CD14-positive monocyte (primary cell): ENCODE results near the gene ZSCAN2. TPM values are rescaled to one million over a fixed set of nuclear protein-coding genes. Genes with fewer than 3 reads are reported as not detected.

Experiments
- DNase-seq, 3 donors: peaks; one replicate each; pipeline ENCODE4 v3.0.0-alpha.2; 2011 to 2022
- H2AFZ ChIP-seq: 2 replicates; pipeline ENCODE4 v1.6.0; 2012; ENCODE audit warnings: mild to moderate bottlenecking, low read depth, low read length, inconsistent platforms; ENCODE audit not compliant: insufficient read depth, poor library complexity, severe bottlenecking
- H3K27ac ChIP-seq, 2 donors: 1 replicate in 1 of 2; 2 replicates in 1 of 2; pipeline ENCODE4 v1.5.1; 2012 to 2013; ENCODE audit warnings: low read length in 2 of 2, control low read depth in 1 of 2, inconsistent platforms in 1 of 2, low read depth in 1 of 2, mild to moderate bottlenecking in 1 of 2
- H3K27me3 ChIP-seq, 2 donors: one replicate each; pipeline versions ENCODE4 v1.6.0 to v1.6.1; 2011 to 2013; ENCODE audit warnings: low read length in 2 of 2; ENCODE audit not compliant: control insufficient read depth in 2 of 2, insufficient read depth in 2 of 2
- H3K36me3 ChIP-seq, 2 donors: replicated peaks in 1 of 2; 1 replicate in 1 of 2; 2 replicates in 1 of 2; pipeline versions ENCODE4 v1.5.1 to v1.6.1; 2012 to 2013; ENCODE audit warnings: low read length in 2 of 2, control low read depth in 1 of 2, inconsistent platforms in 1 of 2, mild to moderate bottlenecking in 1 of 2; ENCODE audit not compliant: insufficient read depth in 2 of 2, control insufficient read depth in 1 of 2
- H3K4me1 ChIP-seq, 2 donors: 1 replicate in 1 of 2; 2 replicates in 1 of 2; pipeline versions ENCODE4 v1.5.1 to v1.6.1; 2012 to 2013; ENCODE audit warnings: low read length in 2 of 2, control low read depth in 1 of 2, inconsistent platforms in 1 of 2, mild to moderate bottlenecking in 1 of 2, moderate library complexity in 1 of 2; ENCODE audit not compliant: insufficient read depth in 2 of 2, control insufficient read depth in 1 of 2
- H3K4me2 ChIP-seq: replicated peaks from 2 replicates; pipeline ENCODE3; 2012; ENCODE audit warnings: low read length, moderate library complexity, mild to moderate bottlenecking; ENCODE audit not compliant: poor library complexity, severe bottlenecking; ENCODE audit errors: extremely low read depth
- H3K4me3 ChIP-seq, 3 experiments: fragments of 200-600 bp in 1 of 3; sonication (generic) in 1 of 3; replicated peaks in 1 of 3; 1 replicate in 2 of 3; 2 replicates in 1 of 3; pipeline ENCODE4 v1.5.1; 2011 to 2013; ENCODE audit warnings: low read length in 3 of 3, mild to moderate bottlenecking in 3 of 3, control low read depth in 2 of 3, low read depth in 2 of 3, inconsistent platforms in 1 of 3, moderate library complexity in 1 of 3
- H3K79me2 ChIP-seq: 2 replicates; pipeline ENCODE4 v1.6.0; 2012; ENCODE audit warnings: mild to moderate bottlenecking, control low read depth, inconsistent platforms, low read length, moderate library complexity; ENCODE audit not compliant: insufficient read depth
- H3K9ac ChIP-seq: 2 replicates; pipeline ENCODE4 v1.6.0; 2017; ENCODE audit warnings: low read length, mild to moderate bottlenecking; ENCODE audit not compliant: insufficient read depth, poor library complexity, severe bottlenecking
- H3K9me3 ChIP-seq, 2 donors: replicated peaks in 1 of 2; 1 replicate in 1 of 2; 2 replicates in 1 of 2; pipeline versions ENCODE4 v1.5.1 to v1.6.1; 2012 to 2013; ENCODE audit warnings: low read length in 2 of 2, control low read depth in 1 of 2; ENCODE audit not compliant: control insufficient read depth in 1 of 2, insufficient read depth in 1 of 2
- H4K20me1 ChIP-seq: 2 replicates; pipeline ENCODE4 v1.6.0; 2012; ENCODE audit warnings: mild to moderate bottlenecking, low read length, control low read depth, moderate library complexity; ENCODE audit not compliant: insufficient read depth
- H3K27ac Mint-ChIP-seq, 7 donors: one replicate each; pipeline ENCODE4 v1.8.0; 2020; ENCODE audit warnings: mild to moderate bottlenecking in 7 of 7, mixed read lengths in 7 of 7, moderate library complexity in 6 of 7, inconsistent platforms in 2 of 7
- H3K27me3 Mint-ChIP-seq, 3 donors: one replicate each; pipeline ENCODE4 v1.8.0; 2021 to 2022; ENCODE audit warnings: low read depth in 3 of 3, mild to moderate bottlenecking in 3 of 3, mixed read lengths in 3 of 3, moderate library complexity in 3 of 3, inconsistent platforms in 1 of 3
- H3K36me3 Mint-ChIP-seq, 2 donors: one replicate each; pipeline ENCODE4 v1.8.0; 2020; ENCODE audit warnings: mixed read lengths in 2 of 2, inconsistent platforms in 1 of 2, mild to moderate bottlenecking in 1 of 2
- H3K4me1 Mint-ChIP-seq: one replicate; pipeline ENCODE4 v1.8.0; 2020; ENCODE audit warnings: mild to moderate bottlenecking, mixed read lengths
- H3K4me3 Mint-ChIP-seq, 2 donors: one replicate each; pipeline ENCODE4 v1.8.0; 2020; ENCODE audit warnings: mild to moderate bottlenecking in 2 of 2, mixed read lengths in 2 of 2, moderate library complexity in 1 of 2
- H3K9me3 Mint-ChIP-seq, 7 donors: one replicate each; pipeline ENCODE4 v1.8.0; 2020 to 2022; ENCODE audit warnings: mixed read lengths in 7 of 7, mild to moderate bottlenecking in 6 of 7, moderate library complexity in 6 of 7, inconsistent platforms in 2 of 7
- CTCF ChIP-seq: fragments of 200-600 bp; IDR thresholded peaks from one replicate; pipeline ENCODE4 v1.8.0; 2022; ENCODE audit warnings: antibody characterized with exemption, mild to moderate bottlenecking
- WGBS: methylation state at CpG from one replicate; pipeline ENCODE4 v1.1.5; 2013; ENCODE audit warnings: missing lambda C conversion rate; ENCODE audit not compliant: insufficient coverage; 5-methylcytosine and 5-hydroxymethylcytosine counted together
- intact Hi-C, 2 donors: fragments of 100-400 bp; cut with micrococcal nuclease; formaldehyde crosslinking; loops; one replicate each; pipeline versions ENCODE4 v1.15.0 to v1.15.1; 2023
- polyA plus RNA-seq, 3 donors: library from polyadenylated mRNA; depleted of rRNA in 1 of 3; unstranded in 2 of 3; stranded (reverse) in 1 of 3; fragments of 300-500 nt in 2 of 3; fragments of >200 nt in 1 of 3; fragmentation: Illumina TruSeq in 2 of 3; gene quantifications; 1 replicate in 2 of 3; 2 replicates in 1 of 3; pipeline ENCODE4 v1.2.3, GENCODE V29; 2012 to 2021

The ZSCAN2 gene
- polyA plus RNA-seq, 3 donors: 1.7 to 6.1 (median 3.4) TPM

- Mint-ChIP-seq H3K36me3 (peaks cover 51 to 73% of the 10 kb centered on the region in 2 donors), H3K4me1 (peaks cover 26% of the 10 kb centered on the region), H3K4me3 (no peak overlapping the region), H3K27ac (no peak overlapping the region), H3K27me3 (peaks cover 0 to 2% (median 0%) of the 10 kb centered on the region in 3 donors), H3K9me3 (no peaks in the 10 kb centered on the region)
- Histone ChIP-seq H3K79me2 (peaks cover 17% of the 10 kb centered on the region), H3K4me3 (no peak overlapping the region), H3K27me3 (no peaks in the 10 kb centered on the region), H3K9me3 (no peaks in the 10 kb centered on the region), H2AFZ (no peak overlapping the region), H3K4me2 (no peak overlapping the region), H3K27ac (no peak overlapping the region), H3K4me1 (peaks cover 17 to 25% of the 10 kb centered on the region in 2 donors), H4K20me1 (no peaks in the 10 kb centered on the region), H3K36me3 (peaks cover 50 to 81% of the 10 kb centered on the region in 2 donors), H3K9ac (no peak overlapping the region)
- DNase-seq: no peak
- no CpG with 5 or more reads among the region's 2 CpGs for WGBS
- TF ChIP-seq CTCF: no peak
- intact Hi-C loops: loop anchor here in 1 of 2 donors (10.0 kb wide), 1 partner anchor 65 kb away; the partner anchor contains the start of gene SEC11A
These were observed 48.9 kb downstream of the ZSCAN2 start for GRCh38 chr15:84649706-84650105.

- Histone ChIP-seq H3K27ac (peak overlapping the region; percentile 69 to 88), H3K9me3 (no peaks in the 10 kb centered on the region), H3K4me1 (peaks cover 30 to 38% of the 10 kb centered on the region in 2 donors), H3K27me3 (no peaks in the 10 kb centered on the region), H2AFZ (peak overlapping the region; percentile 90), H3K4me3 (peak overlapping the region; percentile 69 to 94 (median 83)), H3K36me3 (peaks cover 16 to 43% of the 10 kb centered on the region in 2 donors), H4K20me1 (peaks cover under 1% of the 10 kb centered on the region), H3K9ac (peak overlapping the region; percentile 74), H3K4me2 (peak overlapping the region; percentile 87), H3K79me2 (peaks cover 12% of the 10 kb centered on the region)
- TF ChIP-seq CTCF: no peak
- peaks cover 39% of the 10 kb centered on the region for H3K4me1 Mint-ChIP-seq
- peak overlapping the region; percentile 93 to 98 (median 97) for H3K27ac Mint-ChIP-seq
- intact Hi-C loops: loop anchor here in 1 of 2 donors (10.0 kb wide), 1 partner anchor 61 kb away; the partner anchor contains the start of gene SEC11A
- peaks cover 0 to 6% (median 6%) of the 10 kb centered on the region in 3 donors for H3K27me3 Mint-ChIP-seq
- WGBS: 25% methylated on average over 7 of the region's 7 CpGs
- peak overlapping the region; percentile 98 to 99 for H3K4me3 Mint-ChIP-seq
- peaks cover 0 to 1% (median 0%) of the 10 kb centered on the region in 7 donors for H3K9me3 Mint-ChIP-seq
- no peak for DNase-seq
- H3K36me3 Mint-ChIP-seq: peaks cover 25 to 42% of the 10 kb centered on the region in 2 donors
These were observed 52.7 kb downstream of the ZSCAN2 start for GRCh38 chr15:84653584-84653909.
